Stromal cell of bone marrow (primary cell): ENCODE results near the gene TLR8.
A peak's percentile ranks its signal among the peaks of the same experiment; 100 is the strongest.
"Not testable (repeated sequence)": the region's sequence is repeated elsewhere in the genome, so short reads cannot be mapped to it uniquely, and the experiment has no call there.

Experiments used
- DNase-seq: peaks from one replicate; pipeline ENCODE4 v3.0.0-alpha.2; 2012; ENCODE audit warnings: low read depth

Gene TLR8

DNA sequence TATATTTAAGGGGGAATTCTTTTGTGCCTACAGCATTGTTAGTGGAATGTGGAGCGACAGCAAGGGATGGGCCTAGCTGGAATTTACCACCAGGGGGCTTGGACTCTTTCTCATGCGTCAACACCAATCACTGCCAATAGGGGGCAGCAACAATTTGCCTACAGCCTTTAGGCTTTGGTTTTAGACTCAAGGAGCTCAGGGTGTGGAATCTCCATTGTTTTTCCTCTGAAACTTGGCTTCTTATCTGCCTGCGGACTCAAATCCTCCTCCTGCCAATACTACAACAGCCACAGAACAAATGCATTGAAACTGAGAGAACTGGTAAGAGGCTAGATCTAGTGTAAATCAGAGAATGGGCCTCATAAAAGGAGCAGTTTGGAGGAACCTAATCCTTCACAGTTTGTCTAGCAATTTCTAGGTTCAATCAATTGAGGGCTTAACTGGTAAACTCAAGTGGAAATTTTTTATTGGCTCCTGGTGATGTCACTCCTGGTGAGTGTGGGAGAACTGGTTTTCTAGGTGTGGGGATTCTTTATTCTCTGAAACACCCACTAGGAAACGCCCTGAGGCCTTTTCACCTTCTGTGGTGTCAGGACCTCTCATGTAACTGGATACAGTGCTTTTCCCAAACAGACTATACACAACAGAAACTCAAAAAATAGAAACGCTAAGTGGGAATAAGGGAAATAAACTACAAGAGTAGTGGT lies 40.6 kb downstream of the TLR8 start:
- peak; percentile 65 for DNase-seq

DNA sequence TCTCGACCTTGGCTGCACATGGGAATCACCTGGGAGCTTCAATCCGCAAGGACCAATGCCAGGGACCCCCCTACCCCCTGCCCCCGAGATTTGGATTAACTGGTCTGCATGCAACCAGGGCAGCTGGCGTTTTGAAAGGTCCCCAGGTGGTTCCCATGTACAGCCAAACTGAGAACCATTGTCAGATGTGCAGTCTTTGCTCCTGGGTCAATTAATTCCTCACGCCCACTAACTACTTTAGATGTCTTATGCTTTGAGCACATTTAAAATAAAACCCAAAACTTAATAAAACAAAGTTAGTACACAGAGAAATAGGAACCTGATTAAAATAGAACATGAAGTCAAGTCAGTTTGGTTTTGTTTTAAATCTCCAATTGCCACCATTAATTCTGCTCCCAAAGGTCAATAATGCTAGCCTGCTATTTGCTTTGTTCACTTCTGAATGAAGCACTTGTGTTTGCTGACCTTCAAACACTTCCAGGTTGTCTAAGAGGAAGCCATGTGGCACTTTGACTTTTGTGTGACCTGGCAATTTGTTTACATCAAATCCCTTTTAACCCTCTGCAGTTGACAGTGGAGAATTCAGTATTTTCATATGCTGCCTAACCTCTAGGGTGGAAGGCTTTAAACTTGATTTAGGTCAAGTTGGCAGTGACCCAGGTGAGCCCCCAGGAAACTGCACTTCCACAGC lies 41.3 kb downstream of the TLR8 start:
- no peak for DNase-seq

DNA sequence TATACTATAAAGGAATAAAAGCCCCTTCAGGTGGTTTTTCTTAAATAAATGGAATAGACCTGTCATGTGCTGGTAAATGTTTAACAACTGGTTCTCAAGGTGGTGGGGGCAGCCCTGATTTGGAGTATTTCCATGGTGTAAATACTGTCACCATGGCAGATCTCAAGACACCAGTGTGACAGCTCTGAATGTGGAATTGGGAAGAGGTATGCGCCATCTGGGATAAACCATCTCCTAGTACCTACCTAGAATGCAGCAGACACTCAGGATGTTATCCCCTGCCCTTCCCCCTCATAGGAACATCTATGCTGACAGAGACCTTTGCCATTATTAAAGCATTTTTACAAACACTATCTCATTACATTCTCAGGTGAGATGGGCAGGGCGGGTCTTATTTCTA lies 42.1 kb downstream of the TLR8 start:
- no peak for DNase-seq

DNA sequence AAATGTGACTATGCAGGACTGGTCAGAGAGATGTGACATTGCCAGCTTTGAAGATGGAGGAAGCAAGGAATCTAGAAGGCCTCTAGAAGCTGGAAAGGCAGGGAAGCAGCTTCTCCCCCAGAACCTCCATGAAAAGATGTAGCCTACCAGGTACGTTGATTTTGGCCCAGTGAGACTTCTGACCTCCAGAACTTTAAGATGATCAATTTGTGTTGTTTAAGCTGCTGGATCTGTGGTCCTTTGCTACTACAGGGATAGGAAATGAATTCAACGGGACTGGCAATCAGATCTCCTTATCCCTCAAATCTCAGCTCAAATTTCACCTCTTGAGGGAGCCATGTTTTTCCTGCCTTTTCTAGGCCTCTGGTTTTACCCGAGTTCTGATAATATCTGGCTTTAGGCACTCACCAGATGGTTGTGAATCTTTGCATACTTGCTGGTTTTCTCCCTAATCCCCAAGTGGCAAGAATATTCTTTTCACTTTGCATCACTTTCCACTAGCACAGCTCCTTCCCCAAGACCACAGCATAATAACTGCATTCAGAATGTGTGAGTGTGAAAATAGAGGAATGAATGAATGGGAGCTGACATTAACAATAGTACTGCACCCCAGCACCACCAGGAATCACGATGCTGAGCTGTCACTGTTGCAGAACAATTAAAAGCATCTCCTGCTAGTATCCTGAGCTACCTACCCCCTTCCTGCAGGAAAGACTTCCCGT lies 42.9 kb downstream of the TLR8 start:
- DNase-seq = peak; percentile 47

DNA sequence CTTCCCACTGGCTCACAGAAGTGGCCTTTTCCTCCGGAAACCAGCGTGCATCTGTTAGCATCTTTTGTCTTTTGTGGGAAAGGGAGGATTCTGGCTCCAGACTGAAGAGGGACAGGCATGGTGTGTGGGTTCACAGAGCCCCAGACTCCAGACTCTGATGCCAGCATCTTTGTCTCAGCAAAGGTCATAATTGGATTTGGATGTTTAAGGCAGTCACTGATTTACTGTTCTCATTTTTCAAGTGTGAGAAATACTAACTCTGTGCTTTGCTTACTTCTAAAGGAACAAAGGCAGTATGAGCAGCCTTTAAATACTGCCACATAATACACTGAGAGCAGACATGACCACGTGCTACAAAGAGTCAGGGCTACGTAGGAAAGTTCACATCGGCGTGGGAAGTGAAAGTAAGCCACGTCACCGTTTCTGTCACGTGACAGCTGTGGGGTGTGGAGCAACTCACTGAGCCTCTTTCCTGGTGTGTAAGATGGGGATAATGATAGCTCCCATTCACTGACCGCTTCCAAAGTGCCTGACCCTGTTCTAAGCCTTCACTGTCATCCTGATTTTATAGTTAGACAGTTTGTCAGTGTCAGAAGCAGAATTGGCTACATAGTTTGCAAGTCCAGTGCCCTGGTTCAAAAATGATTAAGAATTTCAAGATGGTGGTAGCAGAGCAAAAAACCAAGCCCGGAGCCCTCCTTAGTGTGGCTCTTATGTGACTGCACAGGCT lies 43.7 kb downstream of the TLR8 start:
- peak; percentile 90 for DNase-seq

DNA sequence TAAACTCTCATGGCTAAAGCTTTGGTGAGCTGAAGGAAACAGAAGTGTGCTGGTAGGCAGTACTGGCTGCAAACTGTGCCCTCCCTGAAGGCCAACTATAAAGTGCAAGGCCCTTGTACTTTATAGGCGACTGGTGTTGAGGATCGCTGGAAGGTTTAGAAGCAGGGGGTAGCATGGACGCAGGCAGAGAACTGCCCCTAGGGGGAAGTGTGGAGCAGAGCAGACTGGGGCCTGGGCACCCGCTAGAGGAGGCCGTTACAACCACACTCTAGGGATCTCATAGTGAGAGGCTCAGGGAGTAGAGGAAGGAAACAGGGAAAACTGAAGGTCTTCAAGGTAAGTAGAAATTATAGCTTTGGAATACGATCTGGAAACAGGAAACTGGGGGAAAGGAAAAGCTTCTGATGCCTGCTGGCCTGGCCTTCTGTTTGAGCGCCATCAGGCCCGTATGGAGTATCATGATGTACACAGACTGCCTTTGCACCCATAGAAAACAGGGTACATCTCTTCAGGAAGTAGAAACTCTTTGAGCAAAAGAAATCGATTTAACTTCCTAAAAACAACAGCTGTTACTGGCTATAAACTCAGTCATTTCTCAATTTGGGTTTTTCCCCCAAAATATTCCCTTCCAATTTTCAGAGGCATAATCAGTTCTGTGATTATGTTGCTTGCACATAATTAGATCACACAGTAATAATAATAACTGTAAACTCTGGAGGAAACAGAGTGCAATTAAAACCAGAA lies 44.6 kb downstream of the TLR8 start:
- no peak for DNase-seq

DNA sequence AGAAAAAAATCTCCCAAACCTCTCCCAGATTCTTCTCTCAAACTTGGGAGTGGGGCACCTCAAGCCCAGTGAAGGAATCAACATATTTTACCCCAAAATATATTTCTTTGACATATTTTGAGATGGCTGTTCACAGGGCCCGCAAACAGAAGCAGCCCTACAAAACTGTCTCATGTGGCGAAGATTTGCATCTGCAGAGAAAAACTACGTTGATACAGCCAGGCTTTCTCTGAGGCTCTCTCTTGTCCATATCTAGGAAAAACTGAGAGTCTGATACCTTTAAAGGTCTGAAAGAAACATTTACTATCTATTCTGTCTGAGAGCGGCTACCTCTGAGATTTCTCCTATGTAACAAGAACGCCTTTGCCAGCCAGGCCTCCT lies 45.2 kb downstream of the TLR8 start:
- no peak for DNase-seq

DNA sequence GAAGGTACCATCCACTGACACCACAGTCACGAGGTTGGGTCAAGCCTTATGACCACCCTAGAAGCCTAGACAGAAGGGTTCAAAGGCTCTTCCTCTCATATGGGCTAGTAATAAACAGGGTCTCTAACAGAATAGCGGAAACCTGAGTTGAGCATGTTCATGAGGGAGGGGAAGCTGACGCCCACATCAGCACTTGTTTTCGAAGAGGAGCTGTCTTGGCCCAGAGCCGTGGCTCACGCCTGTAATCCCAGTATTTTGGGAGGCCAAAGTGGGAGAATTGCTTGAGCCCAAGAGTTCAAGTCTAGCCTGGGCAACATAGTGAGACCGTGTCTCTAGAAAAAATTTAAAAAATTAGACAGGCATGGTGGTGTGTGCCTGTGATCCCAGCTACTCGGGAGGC lies 47.0 kb downstream of the TLR8 start:
- DNase-seq = no peak

DNA sequence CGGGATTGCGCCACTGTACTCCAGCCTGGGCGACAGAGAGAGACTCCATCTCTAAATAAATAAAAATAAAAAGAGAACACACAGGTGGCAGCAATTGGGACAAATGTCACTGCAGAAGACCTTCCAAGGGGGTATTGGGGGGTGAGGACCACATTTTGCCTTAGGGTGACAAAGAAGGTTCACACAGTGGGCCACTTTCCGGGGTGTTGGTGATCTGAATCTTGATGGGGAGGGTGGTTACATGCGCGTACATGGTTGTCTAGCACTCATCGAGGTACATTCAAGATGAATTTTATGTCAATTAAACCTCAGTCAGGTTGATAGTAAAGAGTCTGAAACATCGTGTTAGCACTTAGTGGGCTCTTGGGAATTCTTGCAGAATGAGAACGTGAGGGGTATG lies 48.0 kb downstream of the TLR8 start:
- no peak for DNase-seq

DNA sequence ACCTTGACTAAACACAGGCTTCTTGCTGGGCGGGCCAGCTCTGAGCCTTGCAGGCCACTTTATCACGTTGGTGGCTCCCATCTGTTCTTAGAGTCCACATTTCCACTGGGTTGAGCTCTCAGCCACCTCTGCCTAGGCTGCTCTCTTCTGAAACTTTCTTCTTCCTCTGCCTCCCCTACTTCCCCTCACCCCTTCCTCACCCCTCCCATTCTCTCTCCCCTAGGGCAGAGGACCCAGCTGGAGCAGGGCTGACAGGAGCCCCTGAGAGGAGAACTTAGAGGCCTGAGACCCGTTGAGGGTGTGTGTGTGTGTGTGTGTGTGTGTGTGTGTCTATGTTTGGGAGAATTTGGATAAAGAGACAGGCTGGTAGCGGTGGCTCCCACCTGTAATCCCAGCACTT lies 48.6 kb downstream of the TLR8 start:
- no peak for DNase-seq

DNA sequence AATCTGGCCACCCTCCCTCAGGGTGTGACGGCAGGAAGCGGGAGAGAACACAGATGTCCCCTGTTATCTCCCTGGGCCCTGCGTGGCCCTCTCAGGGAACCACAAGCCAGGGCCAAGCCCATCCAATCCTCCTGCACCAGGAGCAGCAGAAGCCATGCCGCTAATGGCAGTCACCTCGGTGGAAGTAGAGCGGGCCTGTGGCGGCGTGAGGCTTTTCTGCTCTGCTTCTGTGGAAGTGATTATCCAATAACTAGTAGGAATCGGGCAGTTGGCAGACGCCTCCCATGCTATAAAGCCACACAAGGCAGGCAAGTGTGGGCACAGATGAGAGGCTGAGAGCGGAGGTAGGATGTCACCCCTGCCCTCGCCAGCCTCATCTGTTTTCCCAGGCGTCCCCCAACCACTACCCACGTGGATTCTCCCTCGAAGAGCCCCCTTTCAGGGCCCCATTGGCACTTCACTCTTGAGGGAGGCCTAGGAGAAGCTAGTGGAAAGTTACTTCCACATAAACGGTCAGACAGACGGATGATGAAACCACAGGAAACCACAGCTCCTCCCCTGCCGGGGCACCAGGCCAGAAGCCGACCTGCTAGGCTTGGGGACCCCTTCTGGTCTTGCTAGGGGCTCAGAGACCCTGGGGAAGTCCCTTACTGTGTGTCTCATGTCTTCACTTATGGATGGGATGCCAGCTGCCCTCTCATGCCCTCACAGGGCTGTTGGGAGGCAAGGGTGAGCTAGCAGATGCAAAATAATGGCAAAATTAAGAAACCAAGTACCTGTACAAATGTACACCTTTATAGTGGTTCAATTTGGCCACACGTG lies 49.7 kb downstream of the TLR8 start:
- DNase-seq = no peak

DNA sequence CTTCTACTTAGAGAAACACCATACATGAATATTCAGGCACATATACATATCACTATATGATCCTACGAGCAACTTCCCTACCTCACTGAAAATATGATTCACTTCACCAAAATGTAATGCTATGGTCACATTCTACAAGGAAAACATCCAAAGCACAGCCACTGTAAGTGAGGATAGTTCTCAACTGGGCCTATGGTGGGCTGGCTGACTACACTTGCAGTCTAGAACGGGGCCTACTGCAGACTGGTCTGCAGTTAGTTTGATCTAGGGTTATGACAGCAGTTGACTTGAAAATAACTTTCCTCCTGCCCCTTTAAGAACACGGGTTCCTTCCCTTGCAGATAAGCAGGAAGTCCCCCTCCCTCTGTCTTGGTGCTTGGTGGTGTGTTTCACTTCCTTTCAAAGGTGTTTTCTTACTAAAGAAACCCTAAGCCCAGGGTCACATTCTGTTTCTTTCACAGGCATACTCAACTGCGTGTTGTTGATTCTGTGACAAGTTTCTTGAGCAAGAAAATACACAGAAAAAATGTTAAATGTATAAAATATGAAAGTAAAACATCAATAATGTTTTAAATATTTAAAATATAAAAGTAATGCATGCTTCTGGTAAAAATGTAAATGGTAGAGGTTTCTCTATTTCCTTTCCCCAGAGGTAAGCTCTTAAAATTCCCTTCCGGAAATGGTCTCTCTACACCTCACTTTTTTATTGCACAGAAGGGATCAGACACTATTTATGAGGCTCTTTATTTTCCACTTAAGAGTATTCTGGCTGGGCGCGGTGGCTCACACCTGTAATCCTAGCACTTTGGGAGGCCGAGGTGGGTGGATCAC lies 50.5 kb downstream of the TLR8 start:
- DNase-seq = no peak

DNA sequence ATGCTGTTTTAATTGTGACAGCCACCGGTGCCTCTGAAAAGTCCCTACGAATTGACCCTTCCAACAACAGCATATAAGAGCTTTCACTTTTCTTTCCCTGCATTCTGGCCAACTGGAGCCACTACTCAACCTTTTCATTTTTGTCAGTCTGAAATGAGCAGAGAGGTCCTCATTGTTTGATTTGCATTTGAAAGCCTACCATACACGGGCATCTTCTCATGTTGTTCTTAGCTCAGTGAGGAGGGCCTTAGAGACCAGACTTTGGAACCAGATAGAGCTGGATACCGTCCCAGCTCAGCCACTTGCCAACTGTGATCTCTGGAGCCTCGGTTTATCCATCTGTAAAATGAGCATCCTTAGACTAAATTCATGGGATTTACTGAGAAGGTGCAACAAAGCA lies 51.6 kb downstream of the TLR8 start:
- no peak for DNase-seq

DNA sequence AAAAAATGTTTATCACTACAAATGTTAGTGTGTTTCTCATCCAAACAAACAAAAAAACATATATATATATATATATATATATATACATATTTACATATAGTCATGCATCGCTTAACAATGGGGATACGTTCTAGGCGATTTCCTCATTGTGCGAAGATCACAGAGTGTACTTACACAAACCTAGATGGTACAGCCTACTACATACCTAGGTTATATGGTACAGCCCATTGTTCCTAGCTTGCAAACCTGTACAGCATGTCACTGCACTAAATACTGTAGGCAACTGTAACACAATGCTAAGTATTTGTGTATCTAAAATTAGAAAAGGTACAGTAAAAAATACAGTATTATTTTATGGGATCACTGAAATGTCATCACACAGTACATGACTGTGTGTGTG lies 52.0 kb downstream of the TLR8 start:
- DNase-seq = no peak

DNA sequence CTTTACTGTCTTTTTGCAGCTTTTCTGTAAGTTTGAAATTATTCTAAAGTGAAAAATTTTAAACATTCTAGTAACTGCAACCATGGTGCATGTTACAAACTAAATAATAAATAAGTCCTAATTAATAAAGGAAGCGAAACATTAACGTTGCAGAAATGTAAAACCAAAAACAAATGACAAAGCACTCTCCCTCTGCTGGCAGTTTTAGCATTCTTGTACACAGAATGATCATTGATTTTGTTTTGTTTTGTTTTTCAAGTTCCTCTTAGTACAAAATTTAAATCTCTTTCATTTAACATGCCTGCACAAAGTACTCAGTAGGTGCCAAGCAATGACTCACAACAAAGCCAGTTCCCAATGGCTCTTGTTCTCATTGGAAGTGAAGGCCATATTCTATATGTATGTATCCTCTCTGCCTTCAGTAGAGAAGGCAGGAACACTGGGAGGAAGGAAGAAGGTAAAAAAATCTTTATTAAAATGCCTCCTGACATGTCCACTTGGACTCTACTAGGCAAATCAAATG lies 54.8 kb downstream of the TLR8 start:
- no peak for DNase-seq

DNA sequence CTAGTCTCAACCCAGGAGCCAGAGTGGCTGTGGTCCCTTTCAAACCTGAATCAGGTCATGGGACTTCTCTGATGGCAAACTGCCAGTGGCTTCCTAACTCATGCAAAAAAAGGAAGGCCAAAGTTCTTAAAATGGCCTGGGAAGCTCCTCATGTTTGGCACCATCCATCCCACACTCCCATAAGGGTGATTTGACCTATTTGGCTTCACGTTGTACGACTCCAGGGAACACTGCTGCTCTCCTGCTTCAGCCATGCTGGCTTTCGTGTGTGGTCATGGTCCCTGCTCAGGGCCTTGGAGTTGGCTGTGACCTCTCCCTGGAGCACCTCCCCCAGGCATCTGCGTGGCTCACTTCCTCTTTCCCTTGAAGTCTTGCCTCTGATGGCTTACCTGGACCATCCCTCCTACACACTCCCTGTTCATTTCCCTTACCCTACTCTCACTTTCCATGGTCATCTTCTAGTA lies 55.7 kb downstream of the TLR8 start:
- DNase-seq = no peak

DNA sequence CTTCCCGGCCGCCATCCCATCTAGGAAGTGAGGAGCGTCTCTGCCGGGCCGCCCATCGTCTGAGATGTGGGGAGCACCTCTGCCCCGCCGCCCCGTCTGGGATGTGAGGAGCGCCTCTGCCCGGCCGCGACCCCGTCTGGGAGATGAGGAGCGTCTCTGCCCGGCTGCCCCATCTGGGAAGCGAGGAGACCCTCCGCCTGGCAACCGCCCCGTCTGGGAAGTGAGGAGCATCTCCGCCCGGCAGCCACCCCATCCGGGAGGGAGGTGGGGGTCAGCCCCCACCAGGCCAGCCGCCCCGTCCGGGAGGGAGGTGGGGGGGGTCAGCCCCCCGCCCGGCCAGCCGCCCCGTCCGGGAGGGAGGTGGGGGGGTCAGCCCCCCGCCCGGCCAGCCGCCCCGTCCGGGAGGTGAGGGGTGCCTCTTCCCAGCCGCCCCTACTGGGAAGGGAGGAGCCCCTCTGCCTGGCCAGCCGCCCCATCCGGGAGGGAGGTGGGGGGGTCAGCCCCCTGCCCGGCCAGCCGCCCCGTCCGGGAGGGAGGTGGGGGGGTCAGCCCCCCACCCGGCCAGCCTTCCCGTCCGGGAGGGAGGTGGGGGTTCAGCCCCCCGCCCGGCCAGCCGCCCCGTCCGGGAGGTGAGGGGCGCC lies 56.9 kb downstream of the TLR8 start:
- DNase-seq = not testable (repeated sequence)

DNA sequence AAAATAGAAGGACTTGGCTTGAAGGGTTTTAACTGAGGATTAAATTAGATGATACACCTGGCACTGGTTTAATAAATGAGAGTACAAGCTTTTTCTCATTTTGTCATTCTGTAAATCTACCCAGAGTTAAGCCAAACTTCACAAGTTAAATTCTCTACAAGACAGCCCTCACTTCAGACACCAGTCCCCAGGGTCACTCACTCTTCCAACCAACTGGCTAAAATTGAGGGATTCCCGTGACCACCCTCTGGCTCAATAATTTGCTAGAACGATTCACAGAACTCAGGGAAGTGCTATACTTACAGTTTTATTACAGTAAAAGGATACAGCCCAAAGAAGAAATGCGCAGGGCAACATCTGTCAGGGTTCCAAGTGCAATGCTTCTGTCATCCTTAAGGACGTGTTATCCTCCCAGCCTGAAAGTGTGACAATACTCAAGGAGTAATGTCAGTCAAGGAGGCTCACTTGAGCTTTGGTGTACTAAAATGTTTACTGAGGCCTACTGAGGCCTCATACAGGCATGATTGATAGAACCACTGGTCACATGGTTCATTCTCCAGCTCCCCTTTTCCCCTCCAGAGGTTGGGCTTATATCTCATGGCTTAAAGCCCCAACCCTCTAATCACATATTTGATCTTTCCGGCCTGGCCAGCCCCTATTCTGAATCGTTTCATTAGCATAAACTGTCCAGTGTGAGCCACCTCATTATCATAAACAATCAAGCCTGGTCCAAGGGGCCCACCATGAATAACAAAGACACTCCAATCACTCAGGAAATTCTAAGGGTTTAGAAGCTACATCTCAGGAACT lies 58.9 kb downstream of the TLR8 start:
- DNase-seq = no peak
